ENCODE results near the gene MTA1.
A peak's percentile ranks its signal among the peaks of the same experiment; 100 is the strongest.

The MTA1 gene

GRCh38 chr14:105471823-105472485 lies 52.3 kb downstream of the MTA1 start:
- H3K4me3 ChIP-seq (ENCODE audit: low read depth, low read length), result no peak overlapping the region
- TF ChIP-seq MAX (IDR thresholded peaks at IDR 0.05; ENCODE audit: low read depth, low read length) (no peak), MYC (IDR thresholded peaks at IDR 0.05; ENCODE audit: low read depth, low read length) (no peak), POLR2A (IDR thresholded peaks at IDR 0.05; ENCODE audit: extremely low read depth, insufficient read length) (no peak), CTCF (IDR thresholded peaks at IDR 0.05; ENCODE audit: low read depth, low read length) (no peak)
- no peak for DNase-seq (ENCODE audit: low read depth)

GRCh38 chr14:105472486-105472991 lies 52.9 kb downstream of the MTA1 start:
- DNase-seq (ENCODE audit: low read depth), result no peak
- TF ChIP-seq MYC (IDR thresholded peaks at IDR 0.05; ENCODE audit: low read depth, low read length) (no peak), POLR2A (IDR thresholded peaks at IDR 0.05; ENCODE audit: extremely low read depth, insufficient read length) (no peak), CTCF (IDR thresholded peaks at IDR 0.05; ENCODE audit: low read depth, low read length) (no peak), MAX (IDR thresholded peaks at IDR 0.05; ENCODE audit: low read depth, low read length) (no peak)
- H3K4me3 ChIP-seq (ENCODE audit: low read depth, low read length), result no peak overlapping the region

- TF ChIP-seq POLR2A (IDR thresholded peaks at IDR 0.05; ENCODE audit: extremely low read depth, insufficient read length) (no peak), MAX (IDR thresholded peaks at IDR 0.05; ENCODE audit: low read depth, low read length) (no peak), MYC (IDR thresholded peaks at IDR 0.05; ENCODE audit: low read depth, low read length) (no peak), CTCF (IDR thresholded peaks at IDR 0.05; ENCODE audit: low read depth, low read length) (no peak)
- DNase-seq (ENCODE audit: low read depth), result no peak
- H3K4me3 ChIP-seq (ENCODE audit: low read depth, low read length), result no peak overlapping the region
Observed at GRCh38 chr14:105473033-105473676, 53.5 kb downstream of the MTA1 start.

GRCh38 chr14:105473677-105474482 lies 54.3 kb downstream of the MTA1 start:
- H3K4me3 ChIP-seq (ENCODE audit: low read depth, low read length), result no peak overlapping the region
- TF ChIP-seq POLR2A (IDR thresholded peaks at IDR 0.05; ENCODE audit: extremely low read depth, insufficient read length) (no peak), MYC (IDR thresholded peaks at IDR 0.05; ENCODE audit: low read depth, low read length) (no peak)
- peak; percentile 70 for DNase-seq (ENCODE audit: low read depth)

GRCh38 chr14:105474483-105475268 lies 55.0 kb downstream of the MTA1 start, which contains the start of gene CRIP2:
Gene CRIP2, plus strand, starts transcription at chr14:105474821. Its CDS starts 42 bp downstream, at chr14:105474863.
- DNase-seq (ENCODE audit: low read depth), result no peak
- no peak within 1 kb of the TSS for H3K4me3 ChIP-seq (ENCODE audit: low read depth, low read length)
- TF ChIP-seq MAX (IDR thresholded peaks at IDR 0.05; ENCODE audit: low read depth, low read length) (no peak), CTCF (IDR thresholded peaks at IDR 0.05; ENCODE audit: low read depth, low read length) (no peak), MYC (IDR thresholded peaks at IDR 0.05; ENCODE audit: low read depth, low read length) (no peak), POLR2A (IDR thresholded peaks at IDR 0.05; ENCODE audit: extremely low read depth, insufficient read length) (no peak)

Data from NB4 (cell line).